Measurements from ENCODE around the gene CASQ1.

The CASQ1 gene

GRCh38 chr1:160168609-160169369 is 21.6 kb upstream of the CASQ1 start:
- no peak for DNase-seq (ENCODE audit: low spot score)

GRCh38 chr1:160169553-160170399 is 20.6 kb upstream of the CASQ1 start:
- DNase-seq (ENCODE audit: low spot score), result no peak

GRCh38 chr1:160171354-160171753 is 19.0 kb upstream of the CASQ1 start:
- no peak for DNase-seq (ENCODE audit: low spot score)

- DNase-seq (ENCODE audit: low spot score), result no peak
Observed at GRCh38 chr1:160171980-160172379, 18.4 kb upstream of the CASQ1 start.

GRCh38 chr1:160177231-160177630 is 13.1 kb upstream of the CASQ1 start:
- no peak for DNase-seq (ENCODE audit: low spot score)

- no peak for DNase-seq (ENCODE audit: low spot score)
Observed at GRCh38 chr1:160177667-160178066, 12.7 kb upstream of the CASQ1 start.

- no peak for DNase-seq (ENCODE audit: low spot score)
Observed at GRCh38 chr1:160178731-160179130, 11.6 kb upstream of the CASQ1 start.

- DNase-seq (ENCODE audit: low spot score), result no peak
Observed at GRCh38 chr1:160179336-160179735, 11.0 kb upstream of the CASQ1 start.

GRCh38 chr1:160186246-160186645 is 4.1 kb upstream of the CASQ1 start:
- no peak for DNase-seq (ENCODE audit: low spot score)

- DNase-seq (ENCODE audit: low spot score), result no peak
Observed at GRCh38 chr1:160186729-160187128, 3.6 kb upstream of the CASQ1 start.

- no peak for DNase-seq (ENCODE audit: low spot score)
Observed at GRCh38 chr1:160187407-160187806, 3.0 kb upstream of the CASQ1 start.

GRCh38 chr1:160188341-160188740 is 2.0 kb upstream of the CASQ1 start:
- no peak for DNase-seq (ENCODE audit: low spot score)

GRCh38 chr1:160191756-160192155 is 1.4 kb downstream of the CASQ1 start:
- DNase-seq (ENCODE audit: low spot score), result no peak

- no peak for DNase-seq (ENCODE audit: low spot score)
Observed at GRCh38 chr1:160192234-160192633, 1.9 kb downstream of the CASQ1 start.

- peak; percentile 90 for DNase-seq (ENCODE audit: low spot score)
Observed at GRCh38 chr1:160193091-160193819, 2.9 kb downstream of the CASQ1 start.

- no peak for DNase-seq (ENCODE audit: low spot score)
Observed at GRCh38 chr1:160193832-160194736, 3.7 kb downstream of the CASQ1 start.

GRCh38 chr1:160194737-160195059 is 4.3 kb downstream of the CASQ1 start:
- DNase-seq (ENCODE audit: low spot score), result no peak

GRCh38 chr1:160196143-160196542 is 5.8 kb downstream of the CASQ1 start:
- DNase-seq (ENCODE audit: low spot score), result no peak

GRCh38 chr1:160197231-160197630 is 6.9 kb downstream of the CASQ1 start:
- DNase-seq (ENCODE audit: low spot score), result peak; percentile 26

- DNase-seq (ENCODE audit: low spot score), result no peak
Observed at GRCh38 chr1:160200786-160201185, 10.4 kb downstream of the CASQ1 start.

GRCh38 chr1:160204526-160205241 is 14.3 kb downstream of the CASQ1 start:
- DNase-seq (ENCODE audit: low spot score), result peak; percentile 76
